ENCODE data around the gene AQP5. TPM values are rescaled to one million over a fixed set of nuclear protein-coding genes. Genes with fewer than 3 reads are reported as not detected.
A peak's percentile ranks its signal among the peaks of the same experiment; 100 is the strongest.

The AQP5 gene
- total RNA-seq, 2 experiments from 2014 or later, result not detected

DNA sequence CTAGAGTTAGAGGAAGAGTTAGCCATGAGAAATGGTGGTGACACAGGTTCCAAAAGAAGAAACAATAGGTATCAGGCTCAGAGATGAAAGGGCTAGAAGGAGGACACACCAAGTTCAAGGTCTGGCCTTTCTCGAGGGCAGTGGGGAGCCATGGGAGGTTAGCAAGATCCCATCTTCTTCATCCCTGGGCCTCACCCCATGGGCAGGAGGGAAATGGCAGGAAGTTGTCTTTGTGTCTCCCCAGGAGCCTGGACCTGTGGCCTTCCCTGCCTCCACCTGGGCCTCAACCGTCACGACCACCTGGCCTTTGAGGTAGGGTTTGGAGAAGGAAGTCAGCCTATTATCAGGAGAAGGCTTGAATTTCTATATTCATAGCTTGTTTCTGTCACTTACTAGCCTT, 17.0 kb upstream of the AQP5 start:
- CTCF ChIA-PET (ENCODE audit: unreplicated experiment), result no interaction called here
- H3K4me1 ChIP-seq (ENCODE audit: insufficient read depth, low read length, poor library complexity, severe bottlenecking), result peaks cover 20% of the 10 kb centered on the region
- peak overlapping the region; percentile 60; the same call in 1 of the 2 replicates for H2AFZ ChIP-seq (ENCODE audit: low read length)
- H3K79me2 ChIP-seq (ENCODE audit: insufficient read depth, low read depth, low read length), result no peaks in the 10 kb centered on the region
- BruUV-seq (replicated peaks), result no TSS peak
- H3K9me2 ChIP-seq (ENCODE audit: insufficient read depth, low read length), result no peaks in the 10 kb centered on the region
- no peaks in the 10 kb centered on the region for H3K9me3 ChIP-seq (ENCODE audit: low read length)
- intact Hi-C loops (cut with micrococcal nuclease; ENCODE audit: unreplicated experiment), result loop anchor here (2.0 to 10.0 kb wide), 2 partner anchors 80 to 168 kb away; no protein-coding TSS in a partner anchor
- TF ChIP-seq CTCF (conservative IDR thresholded peaks at IDR 0.05; ENCODE audit: low read length) (no peak), EZH2phosphoT487 (IDR thresholded peaks at IDR 0.05; ENCODE audit: borderline replicate concordance, low read depth, low read length) (no peak)
- H3K4me3 ChIP-seq (ENCODE audit: low read depth, low read length, poor library complexity, severe bottlenecking), result no peak overlapping the region
- no peak overlapping the region for H3K27ac ChIP-seq (ENCODE audit: low read depth, low read length, poor library complexity, severe bottlenecking)
- POLR2A ChIA-PET, result no interaction called here
- no peaks in the 10 kb centered on the region for H3K36me3 ChIP-seq (ENCODE audit: insufficient read depth, low read length)
- H4K20me1 ChIP-seq (ENCODE audit: insufficient read depth, low read length), result no peaks in the 10 kb centered on the region
- H3K4me2 ChIP-seq (ENCODE audit: low read length), result 0 out of 2 replicates have a peak overlapping the region, but pooled peaks have one; percentile 45
- DNase-seq (ENCODE audit: low spot score), result no peak

GRCh38 chr12:49945394-49946080, 16.1 kb upstream of the AQP5 start:
- Histone ChIP-seq H3K79me2 (ENCODE audit: insufficient read depth, low read depth, low read length) (no peaks in the 10 kb centered on the region), H3K36me3 (ENCODE audit: insufficient read depth, low read length) (no peaks in the 10 kb centered on the region), H3K27ac (ENCODE audit: low read depth, low read length, poor library complexity, severe bottlenecking) (no peak overlapping the region), H3K4me1 (ENCODE audit: insufficient read depth, low read length, poor library complexity, severe bottlenecking) (peaks cover 20% of the 10 kb centered on the region), H3K9me3 (ENCODE audit: low read length) (no peaks in the 10 kb centered on the region), H4K20me1 (ENCODE audit: insufficient read depth, low read length) (no peaks in the 10 kb centered on the region), H3K4me3 (ENCODE audit: low read depth, low read length, poor library complexity, severe bottlenecking) (peak overlapping the region; percentile 24), H2AFZ (ENCODE audit: low read length) (peak overlapping the region; percentile 60; the same call in 1 of the 2 replicates), H3K9me2 (ENCODE audit: insufficient read depth, low read length) (no peaks in the 10 kb centered on the region), H3K4me2 (ENCODE audit: low read length) (peak overlapping the region; percentile 45)
- DNase-seq (ENCODE audit: low spot score), result peak; percentile 75
- TF ChIP-seq CTCF (conservative IDR thresholded peaks at IDR 0.05; ENCODE audit: low read length) (peak; percentile 88), EZH2phosphoT487 (IDR thresholded peaks at IDR 0.05; ENCODE audit: borderline replicate concordance, low read depth, low read length) (no peak)
- ChIA-PET CTCF (ENCODE audit: unreplicated experiment) (interaction anchor here (1.0 to 1.1 kb wide), 3 partner anchors 39 to 134 kb away, joined by 3 read pairs; no protein-coding TSS in a partner anchor), POLR2A (interaction anchor here (0.6 to 1.2 kb wide), 2 partner anchors 18 to 139 kb away, joined by 3 read pairs; partner anchors contain the start of gene SMARCD1)
- no TSS peak for BruUV-seq (replicated peaks)
- intact Hi-C loops (cut with micrococcal nuclease; ENCODE audit: unreplicated experiment), result loop anchor here (2.0 to 10.0 kb wide), 2 partner anchors 81 to 169 kb away; no protein-coding TSS in a partner anchor

DNA sequence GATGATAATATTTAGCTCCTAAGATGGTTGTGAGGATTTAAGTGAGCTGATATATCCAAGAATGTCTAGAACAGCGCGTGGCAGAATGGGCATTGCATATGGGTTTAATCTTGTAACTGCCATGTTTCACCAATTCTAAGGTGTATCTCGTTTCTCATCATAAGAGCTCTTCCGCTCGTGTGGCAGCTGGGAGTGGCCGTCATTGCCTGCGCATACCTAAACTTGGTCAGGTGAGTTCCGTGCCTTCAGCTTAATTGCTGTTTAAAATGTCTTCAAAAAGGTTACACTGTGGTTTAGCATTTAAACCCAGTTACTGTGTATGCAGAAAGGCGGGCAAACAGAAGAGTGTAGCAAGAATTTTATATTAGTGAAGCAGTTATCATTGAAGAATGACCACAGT, 15.6 kb upstream of the AQP5 start:
- BruUV-seq (replicated peaks), result no TSS peak
- TF ChIP-seq CTCF (conservative IDR thresholded peaks at IDR 0.05; ENCODE audit: low read length) (no peak), EZH2phosphoT487 (IDR thresholded peaks at IDR 0.05; ENCODE audit: borderline replicate concordance, low read depth, low read length) (no peak)
- no peak overlapping the region for H3K4me2 ChIP-seq (ENCODE audit: low read length)
- H4K20me1 ChIP-seq (ENCODE audit: insufficient read depth, low read length), result no peaks in the 10 kb centered on the region
- intact Hi-C loops (cut with micrococcal nuclease; ENCODE audit: unreplicated experiment), result loop anchor here (10.0 kb wide), 1 partner anchor 81 kb away; no protein-coding TSS in a partner anchor
- no peaks in the 10 kb centered on the region for H3K36me3 ChIP-seq (ENCODE audit: insufficient read depth, low read length)
- no peak overlapping the region for H3K27ac ChIP-seq (ENCODE audit: low read depth, low read length, poor library complexity, severe bottlenecking)
- no peak overlapping the region for H3K4me3 ChIP-seq (ENCODE audit: low read depth, low read length, poor library complexity, severe bottlenecking)
- no peaks in the 10 kb centered on the region for H3K9me3 ChIP-seq (ENCODE audit: low read length)
- H2AFZ ChIP-seq (ENCODE audit: low read length), result peak overlapping the region; percentile 60; the same call in 1 of the 2 replicates
- peaks cover 20% of the 10 kb centered on the region for H3K4me1 ChIP-seq (ENCODE audit: insufficient read depth, low read length, poor library complexity, severe bottlenecking)
- no peak for DNase-seq (ENCODE audit: low spot score)
- H3K9me2 ChIP-seq (ENCODE audit: insufficient read depth, low read length), result no peaks in the 10 kb centered on the region
- no peaks in the 10 kb centered on the region for H3K79me2 ChIP-seq (ENCODE audit: insufficient read depth, low read depth, low read length)
- POLR2A ChIA-PET, result interaction anchor here (0.6 to 1.2 kb wide), 2 partner anchors 18 to 139 kb away, joined by 3 read pairs; partner anchors contain the start of gene SMARCD1
- CTCF ChIA-PET (ENCODE audit: unreplicated experiment), result interaction anchor here (1.0 to 1.1 kb wide), 3 partner anchors 40 to 135 kb away, joined by 3 read pairs; no protein-coding TSS in a partner anchor
